Endometrial microvascular endothelial cells (primary cell): ENCODE results near the gene ERAL1. TPM values are rescaled to one million over a fixed set of nuclear protein-coding genes. Genes with fewer than 3 reads are reported as not detected.
"Not testable (repeated sequence)": the region's sequence is repeated elsewhere in the genome, so short reads cannot be mapped to it uniquely, and the experiment has no call there.

Experiments used
- in situ Hi-C: cut with HindIII; loops from 2 replicates; pipeline ENCODE4 v1.10.0; 2017; ENCODE audit warnings: low sequenced_read_pairs, low pct_unique_long_range_greater_than_20kb; ENCODE audit errors: inconsistent ontology term
- total RNA-seq: library from RNA; depleted of rRNA; stranded (reverse); fragments of >200 nt; gene quantifications from one replicate; pipeline ENCODE4 v1.2.3, GENCODE V29; 2015; ENCODE audit errors: inconsistent ontology term

Gene ERAL1
- total RNA-seq = 120 TPM

DNA sequence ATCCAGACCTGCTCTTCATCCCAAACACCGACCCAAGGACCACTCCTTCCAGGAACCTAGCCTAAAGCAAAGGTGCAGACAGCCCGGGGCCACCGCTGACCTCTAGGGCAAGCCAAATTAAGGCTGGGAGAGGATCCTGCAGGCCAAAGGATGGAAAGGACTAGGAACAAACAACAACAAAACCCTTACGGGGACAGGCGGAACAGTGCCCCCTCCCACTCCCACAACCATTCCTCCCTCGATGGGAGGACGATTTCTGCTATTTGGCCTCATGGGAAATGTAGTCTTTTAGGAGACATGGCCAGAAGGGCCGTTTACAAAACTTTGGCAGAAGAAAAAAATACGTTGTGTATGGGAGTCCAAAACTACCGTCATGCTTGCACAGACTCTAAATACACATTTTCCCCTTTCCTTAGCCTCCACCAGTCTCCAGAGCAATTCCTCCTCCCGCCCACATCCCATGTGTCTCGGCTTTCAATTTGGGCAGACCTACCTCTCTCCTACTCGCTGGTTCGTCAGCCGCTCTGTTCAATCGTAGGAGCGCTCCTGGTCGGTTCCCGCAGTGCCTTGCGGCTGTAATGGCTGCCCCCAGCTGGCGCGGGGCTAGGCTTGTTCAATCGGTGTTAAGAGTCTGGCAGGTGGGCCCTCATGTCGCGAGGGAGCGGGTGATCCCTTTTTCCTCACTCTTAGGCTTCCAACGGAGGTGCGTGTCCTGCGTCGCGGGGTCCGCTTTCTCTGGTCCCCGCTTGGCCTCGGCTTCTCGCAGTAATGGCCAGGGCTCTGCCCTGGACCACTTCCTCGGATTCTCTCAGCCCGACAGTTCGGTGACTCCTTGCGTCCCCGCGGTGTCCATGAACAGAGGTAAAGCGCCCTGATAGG is at the start of gene ERAL1:
TSS of gene ERAL1 (plus strand) at position 560 of the 879 bp plus-strand sequence. CDS start at position 579, 19 bp downstream.
- in situ Hi-C loops = no loop called here

DNA sequence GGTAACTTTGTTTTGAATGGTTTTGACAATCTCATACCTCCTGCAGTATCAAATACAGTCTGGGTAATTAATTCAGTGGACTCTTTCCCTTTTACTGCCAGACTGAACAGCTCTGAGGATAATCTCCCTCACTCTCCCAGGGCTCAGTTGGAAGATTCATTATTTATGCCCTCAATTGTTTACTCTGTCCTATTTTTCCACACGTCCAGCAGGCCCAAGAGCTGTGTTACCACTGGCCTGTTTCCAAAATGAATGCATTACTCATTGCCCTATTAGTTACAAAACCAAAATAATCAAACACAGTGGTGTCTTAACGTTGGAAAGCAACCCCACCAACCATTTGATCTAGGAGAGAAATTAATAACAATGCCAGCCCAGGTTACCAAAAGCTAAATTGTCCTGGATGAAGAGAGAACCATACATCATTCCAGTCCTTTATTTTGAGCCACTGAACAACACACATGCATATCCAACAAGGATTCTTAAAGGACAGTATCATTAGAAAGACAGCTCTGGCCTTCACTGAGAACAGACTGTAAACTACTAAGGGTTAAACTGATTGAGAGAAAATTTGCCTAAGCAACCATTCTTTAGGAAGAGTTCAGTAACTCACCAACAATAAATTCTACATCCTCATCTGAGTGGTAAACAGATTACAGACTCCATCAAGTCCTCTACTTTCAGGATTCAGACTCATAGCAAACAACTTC is 46.7 kb upstream of the ERAL1 start:
- in situ Hi-C loops = no loop called here

DNA sequence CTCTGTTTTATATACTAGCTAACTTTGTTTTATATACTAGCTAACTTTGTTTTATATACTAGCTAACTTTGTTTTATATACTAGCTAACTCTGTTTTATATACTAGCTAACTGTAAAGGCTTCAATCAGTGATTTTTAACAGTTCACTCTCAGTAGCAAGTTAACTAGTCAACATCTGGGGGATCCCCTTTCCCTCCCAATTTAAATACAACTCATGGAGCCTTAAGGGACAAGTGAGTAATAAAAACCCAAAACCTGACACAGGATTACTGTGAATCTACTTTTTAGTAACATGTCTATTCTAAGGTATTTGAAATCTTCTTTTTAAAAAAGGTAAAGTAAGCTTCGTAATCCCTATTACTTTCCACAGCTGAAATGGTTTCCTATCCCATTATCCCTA is 44.4 kb upstream of the ERAL1 start:
- in situ Hi-C loops = no loop called here

GRCh38 chr17:28811651-28812090 is 43.1 kb upstream of the ERAL1 start:
- in situ Hi-C loops = no loop called here

- in situ Hi-C loops = no loop called here
Measured at GRCh38 chr17:28812091-28812747, 42.6 kb upstream of the ERAL1 start.

DNA sequence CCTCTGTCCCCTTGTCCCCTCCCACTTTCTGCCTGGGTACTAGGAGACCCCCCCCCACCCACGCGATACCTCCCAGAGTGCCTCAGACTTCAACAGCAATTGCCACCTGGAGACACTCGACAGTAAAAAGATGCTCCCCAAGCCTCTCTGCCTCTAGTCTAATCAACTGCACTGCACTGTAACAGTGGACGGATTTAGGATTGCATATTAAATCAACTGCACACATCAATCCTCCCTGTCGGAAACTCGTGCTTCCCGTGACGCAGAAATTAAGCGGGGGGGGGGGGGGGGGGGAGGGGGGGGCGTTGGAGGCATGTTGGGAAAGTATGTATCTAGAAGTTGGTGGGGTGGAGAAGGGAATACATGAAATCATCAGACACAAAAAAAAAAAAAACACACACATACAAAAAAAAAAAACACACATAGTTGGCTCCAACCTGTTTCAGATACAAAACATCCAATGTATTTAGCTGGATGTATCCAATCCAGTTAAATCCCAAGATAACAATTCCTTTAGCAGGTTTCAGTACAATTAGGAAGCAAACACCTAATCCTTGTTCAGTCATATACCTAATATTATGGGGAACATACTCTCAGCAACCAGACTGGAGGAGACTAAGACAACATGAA is 42.0 kb upstream of the ERAL1 start:
- in situ Hi-C loops = no loop called here

- in situ Hi-C loops = no loop called here
Measured at GRCh38 chr17:28816540-28816939, 38.3 kb upstream of the ERAL1 start.

GRCh38 chr17:28818819-28819221 is 36.0 kb upstream of the ERAL1 start:
- in situ Hi-C loops = no loop called here

GRCh38 chr17:28819582-28819981 is 35.2 kb upstream of the ERAL1 start:
- in situ Hi-C loops = no loop called here

GRCh38 chr17:28827672-28828071 is 27.1 kb upstream of the ERAL1 start:
- in situ Hi-C loops = no loop called here

DNA sequence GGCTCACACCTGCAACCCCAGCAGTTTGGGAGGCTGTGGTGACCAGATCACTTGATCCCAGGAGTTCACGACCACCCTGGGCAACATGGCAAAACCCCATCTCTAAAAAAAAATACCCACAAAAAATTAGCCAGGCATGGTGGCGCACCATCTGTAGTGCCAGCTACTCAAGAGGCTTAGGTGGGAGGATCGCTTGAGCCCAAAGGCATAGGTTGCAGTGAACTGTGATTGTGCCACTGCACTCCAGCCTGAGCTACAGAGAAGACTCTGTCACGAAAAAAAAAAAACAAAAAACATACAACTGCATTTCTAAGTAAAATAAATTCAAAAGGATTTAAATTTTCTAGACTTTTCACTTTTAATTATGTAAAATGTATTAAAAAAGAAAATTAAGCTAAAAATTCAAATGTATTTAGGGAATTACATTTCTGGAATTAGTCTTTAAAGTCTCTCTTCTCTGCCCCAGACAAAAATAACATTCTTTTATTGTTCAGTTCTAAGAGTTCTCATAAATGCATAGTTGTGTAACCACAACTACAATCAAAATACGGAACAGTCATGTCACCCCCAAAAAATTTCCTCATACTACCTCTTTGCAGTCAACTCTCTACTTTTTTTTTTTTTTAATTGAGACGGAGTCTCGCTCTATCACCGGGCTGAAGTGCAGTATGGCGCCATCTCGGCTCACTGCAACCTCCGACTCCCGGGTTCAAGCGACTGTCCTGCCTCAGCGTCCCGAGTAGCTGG is 26.3 kb upstream of the ERAL1 start:
- in situ Hi-C loops = no loop called here

DNA sequence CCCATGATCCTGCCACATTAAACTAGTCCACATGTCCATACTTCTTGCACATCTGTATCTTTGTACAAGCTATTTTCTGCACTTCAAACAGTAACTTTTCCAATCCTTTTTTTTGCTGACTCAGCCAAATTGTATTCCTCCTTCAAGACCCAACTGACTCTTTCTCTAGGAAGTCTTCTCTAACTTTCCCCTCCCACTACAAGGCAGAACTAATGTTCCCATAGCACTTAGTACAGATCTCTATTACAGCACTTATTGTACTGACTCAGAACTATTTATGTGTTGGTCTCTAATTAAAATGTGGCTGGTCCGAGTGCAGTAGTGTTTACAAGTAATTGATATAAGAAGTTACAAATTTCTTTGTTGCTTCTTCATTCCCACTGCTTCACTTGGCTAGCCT is 20.4 kb upstream of the ERAL1 start:
- in situ Hi-C loops = no loop called here

DNA sequence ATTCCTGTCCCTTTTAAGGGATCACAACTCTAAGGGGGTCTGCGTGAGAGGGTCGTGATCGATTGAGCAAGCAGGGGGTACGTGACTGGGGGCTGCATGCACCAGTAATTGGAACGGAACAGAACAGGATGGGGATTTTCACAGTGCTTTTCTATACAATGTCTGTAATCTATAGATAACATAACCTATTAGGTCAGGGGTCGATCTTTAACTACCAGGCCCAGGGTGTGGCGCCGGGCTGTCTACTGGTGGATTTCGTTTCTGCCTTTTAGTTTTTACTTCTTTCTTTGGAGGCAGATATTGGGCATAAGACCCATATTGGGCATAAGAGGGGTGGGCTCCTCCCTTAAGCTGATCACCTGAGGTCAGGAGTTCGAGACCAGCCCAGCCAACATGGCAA is 18.3 kb upstream of the ERAL1 start:
- in situ Hi-C loops = not testable (repeated sequence)

DNA sequence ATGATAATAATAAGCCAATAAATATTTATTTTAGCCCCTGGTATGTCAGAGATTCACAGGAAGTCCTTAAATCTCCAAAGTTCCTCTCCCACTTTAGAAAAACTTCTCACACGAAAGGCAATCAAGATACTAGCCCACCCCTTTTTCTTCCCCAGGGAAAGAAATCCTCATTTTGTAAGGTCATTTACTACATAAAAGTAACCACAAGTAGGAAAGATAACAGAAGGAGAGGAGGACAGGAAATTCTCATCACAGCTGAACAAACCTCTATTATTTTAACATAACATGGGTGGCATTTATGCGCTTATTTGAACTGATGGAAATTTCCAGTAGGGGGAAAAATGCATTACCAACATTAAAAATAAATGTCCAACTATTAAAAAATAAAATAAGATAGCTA is 15.6 kb upstream of the ERAL1 start:
- in situ Hi-C loops = no loop called here

DNA sequence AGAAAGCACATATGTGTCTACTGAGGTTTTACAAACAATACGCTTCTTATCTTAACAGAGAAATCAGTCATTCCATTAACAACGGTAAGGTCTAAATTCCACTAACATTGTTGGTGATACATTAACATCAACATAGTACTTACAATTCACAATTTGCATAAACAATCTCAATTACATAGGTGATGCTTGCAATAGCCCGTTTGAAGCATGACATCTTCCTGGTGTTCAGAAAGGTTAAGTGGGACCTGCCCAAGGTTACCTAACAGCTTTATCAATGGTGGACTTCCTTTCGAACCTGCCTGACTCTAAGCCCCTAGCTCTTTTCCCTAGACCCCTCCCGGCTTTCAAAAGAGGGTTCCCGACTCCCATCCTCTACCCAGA is 12.9 kb upstream of the ERAL1 start:
- in situ Hi-C loops = no loop called here

- in situ Hi-C loops = no loop called here
Measured at GRCh38 chr17:28842282-28843012, 12.4 kb upstream of the ERAL1 start, which contains the start of gene FAM222B. Gene FAM222B (minus strand): TSS chr17:28842790. CDS start chr17:28766667, 76,123 bp downstream.

DNA sequence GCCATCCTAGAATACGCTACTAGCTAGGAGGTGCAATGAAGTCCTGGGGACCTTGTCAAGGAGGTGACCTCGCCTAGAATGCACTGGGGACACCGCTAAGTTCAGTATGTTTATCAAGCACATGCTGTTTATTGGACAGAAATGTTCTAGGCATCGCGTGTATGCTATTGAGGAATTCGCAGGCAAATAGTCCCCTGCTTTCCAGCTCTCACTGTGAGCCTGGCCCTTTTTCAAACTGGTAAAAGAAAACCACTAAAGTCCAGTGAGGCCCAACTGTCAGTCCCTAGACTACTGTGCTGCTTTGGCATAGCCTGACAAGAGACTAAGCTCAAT is 11.0 kb upstream of the ERAL1 start:
- in situ Hi-C loops = no loop called here

- in situ Hi-C loops = no loop called here
Measured at GRCh38 chr17:28846231-28846630, 8.6 kb upstream of the ERAL1 start.
